Measurements from ENCODE around the gene PDS5A. TPM values are rescaled to one million over a fixed set of nuclear protein-coding genes. Genes with fewer than 3 reads are reported as not detected.
A peak's percentile ranks its signal among the peaks of the same experiment; 100 is the strongest.
"Not testable (repeated sequence)": the region's sequence is repeated elsewhere in the genome, so short reads cannot be mapped to it uniquely, and the experiment has no call there.

Gene PDS5A
- total and polyA plus RNA-seq, 2 experiments from 2014 or later, result 26.8 to 56.5 TPM

DNA sequence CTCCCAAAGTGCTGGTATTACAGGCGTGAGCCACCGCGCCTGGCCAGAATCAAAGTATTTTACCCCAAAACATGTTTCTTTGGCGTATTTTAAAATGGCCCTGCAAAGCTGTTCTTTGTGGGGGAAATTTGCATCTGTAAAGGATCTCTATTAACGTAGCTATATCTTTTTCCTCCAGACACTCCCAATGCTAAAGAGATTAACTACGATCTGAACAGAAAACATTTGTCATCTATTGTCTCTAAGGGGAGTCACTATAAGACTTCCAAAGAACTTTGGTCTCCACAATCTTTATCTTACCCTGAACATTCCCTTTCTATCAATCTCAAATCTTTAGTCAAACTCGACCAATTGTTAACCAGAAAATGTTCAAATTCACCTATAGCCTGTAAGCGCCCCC, 19.1 kb upstream of the PDS5A start:
- Histone ChIP-seq H3F3A (ENCODE audit: insufficient read depth) (no peaks in the 10 kb centered on the region), H3K9ac (no peak overlapping the region), H3K9me2 (ENCODE audit: insufficient read depth) (no peaks in the 10 kb centered on the region), H3K4me3 (no peak overlapping the region), H3K4me2 (ENCODE audit: unreplicated experiment) (no peak overlapping the region), H3K36me3 (ENCODE audit: low read depth) (no peaks in the 10 kb centered on the region), H3K27ac (no peak overlapping the region), H4K20me1 (ENCODE audit: insufficient read depth) (no peaks in the 10 kb centered on the region), H2AFZ (no peak overlapping the region), H3K79me2 (ENCODE audit: insufficient read depth) (no peaks in the 10 kb centered on the region), H3K9me3 (ENCODE audit: low read depth) (no peaks in the 10 kb centered on the region), H3K4me1 (ENCODE audit: insufficient read depth) (no peaks in the 10 kb centered on the region), H3K27me3 (replicated peaks; ENCODE audit: insufficient read depth) (no peaks in the 10 kb centered on the region)
- no peak for DNase-seq
- 87 to 90% methylated on average over 8 of the region's 8 CpGs for WGBS, 2 experiments (ENCODE audit: low coverage in 1 of 2, low lambda C conversion rate in 2 of 2, missing lambda C conversion rate in 2 of 2)
- TF ChIP-seq EZH2 (IDR thresholded peaks at IDR 0.05; ENCODE audit: insufficient read depth, poor library complexity, severe bottlenecking) (no peak), EZH2phosphoT487 (IDR thresholded peaks at IDR 0.05; ENCODE audit: insufficient read depth, low read depth) (no peak)
- in situ Hi-C loops (cut with MboI), result no loop called here

DNA sequence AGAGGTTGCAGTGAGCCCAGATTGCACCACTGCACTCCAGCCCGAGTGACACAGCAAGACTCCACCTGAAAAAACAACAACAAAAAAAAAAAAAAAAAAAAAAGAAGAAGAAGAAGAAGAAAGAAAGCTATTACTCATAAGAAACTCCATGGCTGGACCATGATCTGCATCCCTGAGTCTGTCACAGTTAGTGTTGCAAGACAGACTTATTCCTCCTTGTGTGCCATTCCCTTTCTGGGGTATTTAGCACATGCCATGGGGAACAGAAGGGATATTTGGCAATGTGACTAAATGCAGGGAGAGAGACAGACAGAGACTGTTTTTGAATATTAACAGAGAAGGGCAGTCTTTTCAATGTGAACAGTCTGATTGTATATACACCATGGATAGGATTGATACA, 16.7 kb upstream of the PDS5A start:
- TF ChIP-seq EZH2 (IDR thresholded peaks at IDR 0.05; ENCODE audit: insufficient read depth, poor library complexity, severe bottlenecking) (no peak), EZH2phosphoT487 (IDR thresholded peaks at IDR 0.05; ENCODE audit: insufficient read depth, low read depth) (no peak)
- Histone ChIP-seq H3K9me3 (ENCODE audit: low read depth) (no peaks in the 10 kb centered on the region), H3K4me1 (ENCODE audit: insufficient read depth) (no peaks in the 10 kb centered on the region), H3K36me3 (ENCODE audit: low read depth) (no peaks in the 10 kb centered on the region), H3K79me2 (ENCODE audit: insufficient read depth) (no peaks in the 10 kb centered on the region), H2AFZ (no peak overlapping the region), H3K27ac (no peak overlapping the region), H3K27me3 (replicated peaks; ENCODE audit: insufficient read depth) (no peaks in the 10 kb centered on the region), H3F3A (ENCODE audit: insufficient read depth) (no peaks in the 10 kb centered on the region), H3K9me2 (ENCODE audit: insufficient read depth) (no peaks in the 10 kb centered on the region), H3K4me3 (no peak overlapping the region), H3K4me2 (ENCODE audit: unreplicated experiment) (no peak overlapping the region), H3K9ac (no peak overlapping the region), H4K20me1 (ENCODE audit: insufficient read depth) (no peaks in the 10 kb centered on the region)
- no peak for DNase-seq
- in situ Hi-C loops (cut with MboI), result no loop called here
- WGBS, 2 experiments (ENCODE audit: low coverage in 1 of 2, low lambda C conversion rate in 2 of 2, missing lambda C conversion rate in 2 of 2), result 50 to 78% methylated on average over 1 of the region's 1 CpG

DNA sequence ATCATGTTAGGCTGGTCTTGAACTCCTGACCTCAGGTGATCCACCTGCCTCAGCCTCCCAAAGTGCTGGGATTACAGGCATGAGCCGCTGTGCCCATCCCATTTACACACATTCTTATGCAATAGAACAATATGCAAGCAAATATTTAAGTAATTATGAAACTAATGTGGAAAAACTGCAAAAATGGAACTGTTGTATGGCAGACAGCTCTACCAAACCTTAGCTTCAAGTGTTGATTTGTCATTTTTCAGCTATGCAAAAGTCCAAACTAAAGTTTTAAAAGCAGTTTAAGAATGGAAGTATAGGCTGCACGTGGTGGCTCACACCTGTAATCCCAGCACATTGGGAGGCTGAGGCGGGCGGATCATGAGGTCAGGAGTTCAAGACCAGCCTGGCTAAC, 11.7 kb upstream of the PDS5A start:
- H3K9ac ChIP-seq; H3K4me2 ChIP-seq (ENCODE audit: unreplicated experiment); H3K9me2 ChIP-seq (ENCODE audit: insufficient read depth); H3F3A ChIP-seq (ENCODE audit: insufficient read depth); in situ Hi-C loops (cut with MboI); H3K79me2 ChIP-seq (ENCODE audit: insufficient read depth); DNase-seq; H4K20me1 ChIP-seq (ENCODE audit: insufficient read depth); H3K4me1 ChIP-seq (ENCODE audit: insufficient read depth); H2AFZ ChIP-seq; H3K27ac ChIP-seq; H3K36me3 ChIP-seq (ENCODE audit: low read depth); H3K9me3 ChIP-seq (ENCODE audit: low read depth); H3K4me3 ChIP-seq; H3K27me3 ChIP-seq (replicated peaks; ENCODE audit: insufficient read depth): not testable (repeated sequence)
- WGBS, 2 experiments (ENCODE audit: low coverage in 1 of 2, low lambda C conversion rate in 2 of 2, missing lambda C conversion rate in 2 of 2), result 73 to 74% methylated on average over 4 of the region's 4 CpGs

DNA sequence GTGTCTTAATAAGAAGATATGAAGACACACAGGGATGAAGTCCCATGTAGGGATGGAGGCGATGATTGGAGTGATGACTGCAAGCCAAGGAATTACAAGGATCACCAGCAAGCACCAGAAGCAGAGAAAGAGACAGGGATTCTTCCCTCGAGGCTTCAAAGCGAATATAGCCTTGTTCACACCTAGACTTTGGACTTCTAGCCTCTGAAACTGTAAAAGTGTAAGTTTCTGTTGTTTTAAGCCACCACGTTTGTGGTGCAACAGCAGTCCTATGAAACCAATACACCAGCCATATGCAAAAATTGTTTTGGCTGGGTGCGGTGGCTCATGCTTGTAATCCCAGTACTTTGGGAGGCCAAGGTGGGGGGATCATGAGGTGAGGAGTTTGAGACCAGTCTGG, 9.8 kb upstream of the PDS5A start:
- no peak for DNase-seq
- Histone ChIP-seq H3F3A (ENCODE audit: insufficient read depth) (no peaks in the 10 kb centered on the region), H3K27ac (no peak overlapping the region), H3K79me2 (ENCODE audit: insufficient read depth) (no peaks in the 10 kb centered on the region), H3K4me3 (no peak overlapping the region), H3K4me1 (ENCODE audit: insufficient read depth) (no peaks in the 10 kb centered on the region), H3K27me3 (replicated peaks; ENCODE audit: insufficient read depth) (no peaks in the 10 kb centered on the region), H3K9ac (no peak overlapping the region), H3K9me2 (ENCODE audit: insufficient read depth) (no peaks in the 10 kb centered on the region), H4K20me1 (ENCODE audit: insufficient read depth) (no peaks in the 10 kb centered on the region), H3K4me2 (ENCODE audit: unreplicated experiment) (no peak overlapping the region), H3K36me3 (ENCODE audit: low read depth) (no peaks in the 10 kb centered on the region), H3K9me3 (ENCODE audit: low read depth) (no peaks in the 10 kb centered on the region), H2AFZ (no peak overlapping the region)
- TF ChIP-seq EZH2 (IDR thresholded peaks at IDR 0.05; ENCODE audit: insufficient read depth, poor library complexity, severe bottlenecking), result no peak
- TF ChIP-seq EZH2phosphoT487 (IDR thresholded peaks at IDR 0.05; ENCODE audit: insufficient read depth, low read depth), result no peak
- in situ Hi-C loops (cut with MboI), result no loop called here
- WGBS, 2 experiments (ENCODE audit: low coverage in 1 of 2, low lambda C conversion rate in 2 of 2, missing lambda C conversion rate in 2 of 2), result 61 to 62% methylated on average over 5 of the region's 5 CpGs

DNA sequence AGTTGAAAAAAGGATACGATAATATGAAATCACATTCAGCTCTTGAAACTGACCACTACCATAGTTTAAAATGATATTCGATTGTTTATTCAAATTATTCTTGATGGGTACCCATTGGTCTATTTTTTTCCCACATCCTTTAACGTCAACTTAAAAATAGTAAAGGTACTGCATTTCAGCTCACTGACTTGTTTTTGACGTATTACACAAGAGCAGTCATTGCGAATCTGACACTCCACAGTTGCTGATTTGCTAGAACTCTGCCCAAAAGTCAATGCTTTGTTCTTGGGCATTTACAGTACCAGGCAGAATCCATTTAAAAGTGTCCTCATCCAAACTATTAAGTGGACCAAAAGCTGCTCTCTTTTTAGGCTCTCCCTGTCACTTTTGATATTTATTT, 1.2 kb upstream of the PDS5A start:
- WGBS, 2 experiments (ENCODE audit: low coverage in 1 of 2, low lambda C conversion rate in 2 of 2, missing lambda C conversion rate in 2 of 2), result 81% methylated on average over 5 of the region's 5 CpGs
- Histone ChIP-seq H3K27me3 (replicated peaks; ENCODE audit: insufficient read depth) (no peaks in the 10 kb centered on the region), H3K9ac (peak overlapping the region; percentile 90; the same call in 1 of the 2 replicates), H3K4me2 (ENCODE audit: unreplicated experiment) (no peak overlapping the region), H3K4me1 (ENCODE audit: insufficient read depth) (peaks cover 9% of the 10 kb centered on the region; the same call in 1 of the 2 replicates), H3K27ac (no peak overlapping the region), H3K79me2 (ENCODE audit: insufficient read depth) (peaks cover 31% of the 10 kb centered on the region), H4K20me1 (ENCODE audit: insufficient read depth) (no peaks in the 10 kb centered on the region), H2AFZ (peak overlapping the region; percentile 37; the same call in 1 of the 2 replicates), H3K9me2 (ENCODE audit: insufficient read depth) (no peaks in the 10 kb centered on the region), H3F3A (ENCODE audit: insufficient read depth) (peaks cover 11% of the 10 kb centered on the region; the same call in 1 of the 2 replicates), H3K36me3 (ENCODE audit: low read depth) (peaks cover 12% of the 10 kb centered on the region; the same call in 1 of the 2 replicates), H3K4me3 (no peak overlapping the region), H3K9me3 (ENCODE audit: low read depth) (no peaks in the 10 kb centered on the region)
- in situ Hi-C loops (cut with MboI), result no loop called here
- TF ChIP-seq EZH2phosphoT487 (IDR thresholded peaks at IDR 0.05; ENCODE audit: insufficient read depth, low read depth) (no peak), EZH2 (IDR thresholded peaks at IDR 0.05; ENCODE audit: insufficient read depth, poor library complexity, severe bottlenecking) (no peak)
- DNase-seq, result no peak
